ENCODE measurements around the gene CCDC33.

- TF ChIP-seq CTCF (IDR thresholded peaks at IDR 0.05; ENCODE audit: insufficient read depth, low read length) (no peak), POLR2AphosphoS5 (IDR thresholded peaks at IDR 0.05; ENCODE audit: low read depth) (no peak), REST (IDR thresholded peaks at IDR 0.05; ENCODE audit: insufficient replicate concordance, low read depth) (no peak), SPI1 (IDR thresholded peaks at IDR 0.05; ENCODE audit: borderline replicate concordance, low read depth) (no peak), GABPA (IDR thresholded peaks at IDR 0.05; ENCODE audit: low read depth) (no peak)
Observed at GRCh38 chr15:74244822-74245341, 8.8 kb downstream of the CCDC33 start.

Data from HL-60 (cell line).